Lung (tissue), 12 donors: ENCODE results near the gene KRTAP10-8. TPM values are rescaled to one million over a fixed set of nuclear protein-coding genes. Genes with fewer than 3 reads are reported as not detected.

ENCODE experiments used
- ATAC-seq: fragments of 200-7000 bp; cut with Tn5 transposase; one replicate; pipeline ENCODE4 v1.9.1; 2020; ENCODE audit warnings: moderate number of reproducible peaks; ENCODE audit not compliant: insufficient read depth, low FRiP score
- DNase-seq, 3 donors: peaks; one replicate each; pipeline ENCODE4 v3.0.0-alpha.2; 2013 to 2017
- H3K27ac ChIP-seq, 2 donors: one replicate each; pipeline ENCODE4 v1.5.1; 2013; ENCODE audit warnings: mild to moderate bottlenecking in 2 of 2, moderate library complexity in 2 of 2, control low read depth in 1 of 2, inconsistent platforms in 1 of 2, low read depth in 1 of 2, low read length in 1 of 2
- H3K27me3 ChIP-seq, 3 donors: one replicate each; pipeline ENCODE4 v1.5.1; 2013; ENCODE audit warnings: low read length in 2 of 3; ENCODE audit not compliant: control insufficient read depth in 3 of 3, insufficient read depth in 3 of 3
- H3K36me3 ChIP-seq, 4 donors: one replicate each; pipeline ENCODE4 v1.5.1; 2013; ENCODE audit warnings: low read length in 4 of 4, mild to moderate bottlenecking in 1 of 4, moderate library complexity in 1 of 4; ENCODE audit not compliant: control insufficient read depth in 4 of 4, insufficient read depth in 4 of 4
- H3K4me1 ChIP-seq, 5 donors: one replicate each; pipeline ENCODE4 v1.5.1; 2013; ENCODE audit warnings: low read length in 5 of 5, mild to moderate bottlenecking in 2 of 5, moderate library complexity in 1 of 5; ENCODE audit not compliant: control insufficient read depth in 5 of 5, insufficient read depth in 5 of 5
- H3K4me3 ChIP-seq: one replicate; pipeline ENCODE4 v1.5.1; 2013; ENCODE audit warnings: mild to moderate bottlenecking, control low read depth, moderate library complexity
- H3K9ac ChIP-seq, 2 donors: one replicate each; pipeline ENCODE4 v1.5.1; 2013; ENCODE audit warnings: low read length in 2 of 2, control low read depth in 1 of 2; ENCODE audit not compliant: insufficient read depth in 1 of 2
- H3K9me3 ChIP-seq, 4 donors: one replicate each; pipeline ENCODE4 v1.5.1; 2013; ENCODE audit warnings: low read length in 3 of 4, mild to moderate bottlenecking in 1 of 4, moderate library complexity in 1 of 4; ENCODE audit not compliant: control insufficient read depth in 4 of 4, insufficient read depth in 3 of 4
- CTCF ChIP-seq: IDR thresholded peaks from 2 replicates; pipeline ENCODE4 v1.5.1; 2012; ENCODE audit warnings: mild to moderate bottlenecking; ENCODE audit errors: control extremely low read depth, extremely low read depth
- whole genome bisulfite sequencing, 2 donors: extraction: QIAGEN DNeasy Blood & Tissue Kit; methylation state at CpG; one replicate each; pipeline ENCODE4 v1.1.7; 2013; 5-methylcytosine and 5-hydroxymethylcytosine counted together
- polyA plus RNA-seq, 2 donors: library from polyadenylated mRNA; stranded (reverse); fragments of 200-250 nt; gene quantifications; one replicate each; pipeline ENCODE4 v1.2.1, GENCODE V29; 2013
- total RNA-seq, 2 donors: library from RNA; depleted of rRNA in 1 of 2; stranded (reverse); fragments of >200 nt in 1 of 2; gene quantifications; one replicate each; pipeline ENCODE4 v1.2.1, GENCODE V29; 2014 to 2021
- donor health status: control.
- donor health status: control.
- donor health status: Bipolar disorder and iron deficiency.
- donor health status: healthy.
- donor health status: DM: yes; HTN: yes; CAD: no.

Gene KRTAP10-8
- total and polyA plus RNA-seq, 4 donors: not detected

- no peaks in the 10 kb centered on the region for H3K27me3 ChIP-seq
- no peaks in the 10 kb centered on the region for H3K36me3 ChIP-seq
- ATAC-seq (no peak), DNase-seq (no peak)
- WGBS, 2 donors: 31 to 53% methylated on average over 1 of the region's 1 CpG
- H3K4me3 ChIP-seq: no peak overlapping the region
- no peak for TF ChIP-seq CTCF
- H3K4me1 ChIP-seq: no peaks in the 10 kb centered on the region
- H3K27ac ChIP-seq: no peak overlapping the region
- no peak overlapping the region for H3K9ac ChIP-seq
- H3K9me3 ChIP-seq: peaks cover 0 to 8% (median 2%) of the 10 kb centered on the region in 4 donors
Observed at GRCh38 chr21:44566403-44566802, 45.5 kb upstream of the KRTAP10-8 start.

GRCh38 chr21:44567481-44568171 lies 44.3 kb upstream of the KRTAP10-8 start:
- Histone ChIP-seq H3K27me3 (no peaks in the 10 kb centered on the region), H3K4me3 (no peak overlapping the region), H3K4me1 (no peaks in the 10 kb centered on the region), H3K9me3 (peaks cover 0 to 14% (median 2%) of the 10 kb centered on the region in 4 donors), H3K27ac (no peak overlapping the region), H3K36me3 (no peaks in the 10 kb centered on the region), H3K9ac (no peak overlapping the region)
- ATAC-seq: no peak
- WGBS, 2 donors: 91 to 92% methylated on average over 18 of the region's 18 CpGs
- DNase-seq: no peak
- TF ChIP-seq CTCF: no peak

- Histone ChIP-seq H3K4me3 (no peak overlapping the region), H3K9me3 (peaks cover 0 to 14% (median 2%) of the 10 kb centered on the region in 4 donors), H3K9ac (no peak overlapping the region), H3K4me1 (no peaks in the 10 kb centered on the region), H3K27me3 (peaks cover 0 to 2% (median 0%) of the 10 kb centered on the region in 3 donors), H3K27ac (no peak overlapping the region), H3K36me3 (no peaks in the 10 kb centered on the region)
- no peak for DNase-seq
- ATAC-seq: no peak
- WGBS, 2 donors: 76 to 81% methylated on average over 12 of the region's 12 CpGs
- TF ChIP-seq CTCF: no peak
Observed at GRCh38 chr21:44568261-44568660, 43.6 kb upstream of the KRTAP10-8 start.
